T-cell (primary cell): ENCODE data around the gene ZNF714. TPM values are rescaled to one million over a fixed set of nuclear protein-coding genes. Genes with fewer than 3 reads are reported as not detected.

ENCODE experiments used
- total RNA-seq, 35 experiments: library from RNA in 6 of 35; stranded (reverse) in 6 of 35; fragments of 120-200 nt in 1 of 35; gene quantifications; one replicate each; pipeline versions ENCODE4 v1.2.1 to v1.2.4 and lab custom pipeline; 2013 to 2026

The ZNF714 gene
- total RNA-seq, 5 donors from 2014 or later (not counting 1 experiment from before 2014, with no cell fraction given), result 8.6 to 13.6 (median 9.8) TPM

Other genes starting within 250 kb of the ZNF714 start
- 10 to 100 TPM in 1 of 5 donors, 1 to 10 TPM in 4; 4.6 to 10.5 (median 6.1) TPM for gene ZNF85, start 159.0 kb upstream of the ZNF714 start, total RNA-seq
- gene ZNF430, start 61.5 kb upstream of the ZNF714 start, total RNA-seq, result 10 to 100 TPM; 33.2 to 47.3 (median 45.2) TPM
- 10 to 100 TPM; 24.3 to 35.0 (median 26.0) TPM for gene ZNF431, start 59.8 kb downstream of the ZNF714 start, total RNA-seq
- 10 to 100 TPM; 17.5 to 41.1 (median 33.1) TPM for gene ZNF708, start 247.2 kb downstream of the ZNF714 start, total RNA-seq